Right lobe of liver (tissue), 4 donors: ENCODE measurements around the gene DRAXIN.

Source experiments
- POLR2A ChIP-seq: fragments of 450-650 bp; IDR thresholded peaks from one replicate; pipeline ENCODE4 v1.6.1; 2017; ENCODE audit warnings: antibody characterized with exemption, mild to moderate bottlenecking
- TF ChIP-seq, protein P1 (sequence below), 4 donors: fragments of 200-600 bp in 3 of 4; fragments of 450-650 bp in 1 of 4; IDR thresholded peaks; one replicate each; pipeline versions ENCODE4 v1.5.1 to v1.8.0; 2016 to 2022; ENCODE audit warnings: antibody characterized with exemption in 4 of 4, mild to moderate bottlenecking in 2 of 4
- donor health status: DM: no; HTN: no; CAD: no.
- donor health status: DM: no; HTN: no; CAD: no.
- donor health status: DM: no; HTN: yes; CAD: no.

GRCh38 chr1:11768821-11769220 is 77.3 kb downstream of the DRAXIN start:
- TF ChIP-seq, protein P1, sequence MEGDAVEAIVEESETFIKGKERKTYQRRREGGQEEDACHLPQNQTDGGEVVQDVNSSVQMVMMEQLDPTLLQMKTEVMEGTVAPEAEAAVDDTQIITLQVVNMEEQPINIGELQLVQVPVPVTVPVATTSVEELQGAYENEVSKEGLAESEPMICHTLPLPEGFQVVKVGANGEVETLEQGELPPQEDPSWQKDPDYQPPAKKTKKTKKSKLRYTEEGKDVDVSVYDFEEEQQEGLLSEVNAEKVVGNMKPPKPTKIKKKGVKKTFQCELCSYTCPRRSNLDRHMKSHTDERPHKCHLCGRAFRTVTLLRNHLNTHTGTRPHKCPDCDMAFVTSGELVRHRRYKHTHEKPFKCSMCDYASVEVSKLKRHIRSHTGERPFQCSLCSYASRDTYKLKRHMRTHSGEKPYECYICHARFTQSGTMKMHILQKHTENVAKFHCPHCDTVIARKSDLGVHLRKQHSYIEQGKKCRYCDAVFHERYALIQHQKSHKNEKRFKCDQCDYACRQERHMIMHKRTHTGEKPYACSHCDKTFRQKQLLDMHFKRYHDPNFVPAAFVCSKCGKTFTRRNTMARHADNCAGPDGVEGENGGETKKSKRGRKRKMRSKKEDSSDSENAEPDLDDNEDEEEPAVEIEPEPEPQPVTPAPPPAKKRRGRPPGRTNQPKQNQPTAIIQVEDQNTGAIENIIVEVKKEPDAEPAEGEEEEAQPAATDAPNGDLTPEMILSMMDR (IDR thresholded peaks at IDR 0.05): no peak
- no peak for TF ChIP-seq POLR2A
